ENCODE results near the gene IL23R.

Gene IL23R

DNA sequence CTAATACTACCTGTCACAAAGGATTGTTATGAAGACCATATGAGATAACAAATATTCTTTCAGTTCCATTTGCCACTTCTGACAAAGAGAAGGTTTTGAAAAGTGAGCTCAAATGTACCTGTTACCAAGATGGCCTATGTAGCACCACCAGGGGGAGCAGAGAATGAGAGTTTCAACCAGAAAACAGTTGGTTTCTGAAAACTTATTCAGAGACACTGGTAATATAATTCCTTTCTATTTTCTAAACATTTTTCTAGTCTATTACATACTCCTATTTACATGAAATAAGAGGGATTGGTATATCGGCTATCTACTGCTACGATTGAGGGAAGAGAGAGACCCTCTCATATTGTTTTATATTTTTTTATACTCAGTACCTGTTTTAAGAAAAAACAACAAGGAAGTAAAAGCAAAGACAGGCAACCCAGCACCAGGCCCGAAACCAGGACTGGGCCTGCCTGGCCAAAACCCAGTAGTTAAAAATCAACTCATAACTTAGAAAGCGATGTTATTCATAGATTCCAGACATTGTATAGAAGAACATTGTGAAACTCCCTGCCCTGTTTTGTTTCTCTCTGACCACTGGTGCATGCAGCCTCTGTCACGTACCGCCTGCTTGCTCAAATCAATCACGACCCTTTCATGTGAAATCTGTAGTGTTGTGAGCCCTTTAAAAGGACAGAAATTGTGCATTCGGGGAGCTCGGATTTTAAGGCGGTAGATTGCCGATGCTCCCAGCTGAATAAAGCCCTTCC lies 48.3 kb downstream of the IL23R start:
- TF ChIP-seq TAF1 (IDR thresholded peaks at IDR 0.05; ENCODE audit: borderline replicate concordance, insufficient read depth, low read length), result no peak
- TF ChIP-seq SIN3A (IDR thresholded peaks at IDR 0.05; ENCODE audit: borderline replicate concordance, insufficient read depth, low read length), result no peak
- TF ChIP-seq FOXP2 (optimal IDR thresholded peaks at IDR 0.05; ENCODE audit: borderline replicate concordance, extremely low read depth, extremely low read length, insufficient read depth), result no peak
- TF ChIP-seq POLR2AphosphoS5 (IDR thresholded peaks at IDR 0.05; ENCODE audit: low read depth, low read length), result no peak
- no peak for TF ChIP-seq REST (IDR thresholded peaks at IDR 0.05; ENCODE audit: insufficient read depth in 1 of 2, low read depth in 2 of 2, low read length in 2 of 2)

- TF ChIP-seq SIN3A (IDR thresholded peaks at IDR 0.05; ENCODE audit: borderline replicate concordance, insufficient read depth, low read length) (no peak), FOXP2 (optimal IDR thresholded peaks at IDR 0.05; ENCODE audit: borderline replicate concordance, extremely low read depth, extremely low read length, insufficient read depth) (no peak), REST (IDR thresholded peaks at IDR 0.05; ENCODE audit: insufficient read depth in 1 of 2, low read depth in 2 of 2, low read length in 2 of 2) (no peak), POLR2AphosphoS5 (IDR thresholded peaks at IDR 0.05; ENCODE audit: low read depth, low read length) (no peak)
These were observed 50.1 kb downstream of the IL23R start for GRCh38 chr1:67216401-67216800.

GRCh38 chr1:67217417-67217816 lies 51.2 kb downstream of the IL23R start:
- TF ChIP-seq POLR2AphosphoS5 (IDR thresholded peaks at IDR 0.05; ENCODE audit: low read depth, low read length) (no peak), FOXP2 (optimal IDR thresholded peaks at IDR 0.05; ENCODE audit: borderline replicate concordance, extremely low read depth, extremely low read length, insufficient read depth) (no peak), REST (IDR thresholded peaks at IDR 0.05; ENCODE audit: insufficient read depth in 1 of 2, low read depth in 2 of 2, low read length in 2 of 2) (no peak), TAF1 (IDR thresholded peaks at IDR 0.05; ENCODE audit: borderline replicate concordance, insufficient read depth, low read length) (no peak), SIN3A (IDR thresholded peaks at IDR 0.05; ENCODE audit: borderline replicate concordance, insufficient read depth, low read length) (no peak)

GRCh38 chr1:67217938-67218337 lies 51.7 kb downstream of the IL23R start:
- TF ChIP-seq REST (IDR thresholded peaks at IDR 0.05; ENCODE audit: insufficient read depth in 1 of 2, low read depth in 2 of 2, low read length in 2 of 2), result no peak
- no peak for TF ChIP-seq TAF1 (IDR thresholded peaks at IDR 0.05; ENCODE audit: borderline replicate concordance, insufficient read depth, low read length)
- TF ChIP-seq SIN3A (IDR thresholded peaks at IDR 0.05; ENCODE audit: borderline replicate concordance, insufficient read depth, low read length), result no peak

- TF ChIP-seq POLR2AphosphoS5 (IDR thresholded peaks at IDR 0.05; ENCODE audit: low read depth, low read length) (no peak), SIN3A (IDR thresholded peaks at IDR 0.05; ENCODE audit: borderline replicate concordance, insufficient read depth, low read length) (no peak), FOXP2 (optimal IDR thresholded peaks at IDR 0.05; ENCODE audit: borderline replicate concordance, extremely low read depth, extremely low read length, insufficient read depth) (no peak), REST (IDR thresholded peaks at IDR 0.05; ENCODE audit: insufficient read depth in 1 of 2, low read depth in 2 of 2, low read length in 2 of 2) (no peak), TAF1 (IDR thresholded peaks at IDR 0.05; ENCODE audit: borderline replicate concordance, insufficient read depth, low read length) (no peak)
These were observed 58.6 kb downstream of the IL23R start for GRCh38 chr1:67224856-67225255.
